Measurements from ENCODE around the gene LY6G6F.

GRCh38 chr6:31729979-31730630 is 23.4 kb downstream of the LY6G6F start:
- TF ChIP-seq CTCF (IDR thresholded peaks at IDR 0.05) (no peak), POLR2A (IDR thresholded peaks at IDR 0.05) (peak; percentile 83), EP300 (IDR thresholded peaks at IDR 0.05) (no peak)

Measured in ovary (tissue), 3 donors.